ENCODE measurements around the gene CHCHD2. TPM values are rescaled to one million over a fixed set of nuclear protein-coding genes. Genes with fewer than 3 reads are reported as not detected.

CHCHD2 gene
- total RNA-seq, 2 experiments from 2014 or later, result 517 to 522 TPM

Small RNA genes within 50 kb of the gene (small RNA-seq; reads per million reads assigned to genes)
- 0.36 reads per million for gene SNORA15
- 0.31 reads per million for gene SNORA22B

Other genes with a start within 250 kb of the CHCHD2 start
- not detected in 2 replicates for gene SEPTIN14, start 243.7 kb downstream of the CHCHD2 start, total RNA-seq (2014; rRNA removed; shearing (Covaris generic))
- gene SEPTIN14, start 243.7 kb downstream of the CHCHD2 start, total RNA-seq (2022), result not detected in 2 replicates
- gene ZNF713, start 219.0 kb downstream of the CHCHD2 start, total RNA-seq (2014; rRNA removed; shearing (Covaris generic)), result 2.1 and 3.3 TPM in 2 replicates
- 1.8 and 2.3 TPM in 2 replicates for gene ZNF713, start 219.0 kb downstream of the CHCHD2 start, total RNA-seq (2022)
- gene MRPS17, start 154.6 kb downstream of the CHCHD2 start, total RNA-seq (2014; rRNA removed; shearing (Covaris generic)), result 24.9 and 27.8 TPM in 2 replicates
- gene MRPS17, start 154.6 kb downstream of the CHCHD2 start, total RNA-seq (2022), result 18.0 and 23.2 TPM in 2 replicates
- 28.9 and 35.9 TPM in 2 replicates for gene NIPSNAP2, start 141.9 kb downstream of the CHCHD2 start, total RNA-seq (2014; rRNA removed; shearing (Covaris generic))
- 49.9 and 53.1 TPM in 2 replicates for gene NIPSNAP2, start 141.9 kb downstream of the CHCHD2 start, total RNA-seq (2022)
- 62.9 and 64.7 TPM in 2 replicates for gene PSPH, start 55.0 kb downstream of the CHCHD2 start, total RNA-seq (2014; rRNA removed; shearing (Covaris generic))
- 45.1 and 55.3 TPM in 2 replicates for gene PSPH, start 55.0 kb downstream of the CHCHD2 start, total RNA-seq (2022)
- gene CCT6A, start 54.7 kb downstream of the CHCHD2 start, total RNA-seq (2014; rRNA removed; shearing (Covaris generic)), result 151 and 196 TPM in 2 replicates
- 181 and 219 TPM in 2 replicates for gene CCT6A, start 54.7 kb downstream of the CHCHD2 start, total RNA-seq (2022)
- 46.4 and 60.8 TPM in 2 replicates for gene SUMF2, start 42.2 kb downstream of the CHCHD2 start, total RNA-seq (2014; rRNA removed; shearing (Covaris generic))
- 107 and 110 TPM in 2 replicates for gene SUMF2, start 42.2 kb downstream of the CHCHD2 start, total RNA-seq (2022)
- 1.8 and 5.6 TPM in 2 replicates for gene PHKG1, start 13.5 kb downstream of the CHCHD2 start, total RNA-seq (2014; rRNA removed; shearing (Covaris generic))
- gene PHKG1, start 13.5 kb downstream of the CHCHD2 start, total RNA-seq (2022), result 2.2 and 3.3 TPM in 2 replicates
- gene NUPR2, start 9.9 kb upstream of the CHCHD2 start, total RNA-seq (2014; rRNA removed; shearing (Covaris generic)), result not detected in 2 replicates
- not detected in 2 replicates for gene NUPR2, start 9.9 kb upstream of the CHCHD2 start, total RNA-seq (2022)